Panc1 (cell line): ENCODE measurements around the gene SRRT.

Source experiments
- POLR2AphosphoS5 ChIP-seq: IDR thresholded peaks from 2 replicates; pipeline ENCODE4 v1.6.1; 2012; ENCODE audit warnings: mild to moderate bottlenecking, low read depth, low read length, moderate library complexity
- SIN3A ChIP-seq: IDR thresholded peaks from 2 replicates; pipeline ENCODE4 v1.6.1; 2012; ENCODE audit warnings: low read depth, mild to moderate bottlenecking, low read length, moderate library complexity, borderline replicate concordance; ENCODE audit not compliant: insufficient read depth
- TF ChIP-seq, protein P1 (sequence below): fragments of 450-650 bp; IDR thresholded peaks from 2 replicates; pipeline ENCODE4 v1.5.1; 2017; ENCODE audit warnings: mild to moderate bottlenecking

DNA sequence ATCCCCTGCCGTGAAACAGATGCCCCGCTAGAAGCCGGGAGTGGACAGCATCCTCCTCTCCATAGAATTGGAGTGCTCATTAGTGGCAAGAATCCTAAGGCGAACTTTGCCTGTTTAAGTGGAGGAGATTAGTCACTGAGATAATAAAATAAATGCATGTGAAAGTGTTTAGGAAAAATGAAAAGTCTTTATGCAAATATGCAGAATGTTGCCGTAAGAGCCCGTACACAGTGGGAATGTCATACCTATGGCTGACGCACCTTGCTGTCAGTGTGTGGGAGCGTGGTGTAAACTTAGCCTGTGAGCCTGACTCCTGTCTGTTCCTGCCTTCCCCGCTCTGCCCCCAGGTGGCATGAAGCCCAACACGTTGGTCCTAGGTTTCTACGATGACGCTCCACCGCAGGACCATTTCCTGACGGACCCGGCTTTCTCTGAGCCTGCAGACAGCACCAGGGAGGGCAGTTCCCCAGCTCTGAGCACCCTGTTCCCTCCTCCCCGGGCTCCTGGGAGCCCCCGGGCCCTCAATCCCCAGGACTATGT is 9.5 kb upstream of the SRRT start:
- TF ChIP-seq, protein P1, sequence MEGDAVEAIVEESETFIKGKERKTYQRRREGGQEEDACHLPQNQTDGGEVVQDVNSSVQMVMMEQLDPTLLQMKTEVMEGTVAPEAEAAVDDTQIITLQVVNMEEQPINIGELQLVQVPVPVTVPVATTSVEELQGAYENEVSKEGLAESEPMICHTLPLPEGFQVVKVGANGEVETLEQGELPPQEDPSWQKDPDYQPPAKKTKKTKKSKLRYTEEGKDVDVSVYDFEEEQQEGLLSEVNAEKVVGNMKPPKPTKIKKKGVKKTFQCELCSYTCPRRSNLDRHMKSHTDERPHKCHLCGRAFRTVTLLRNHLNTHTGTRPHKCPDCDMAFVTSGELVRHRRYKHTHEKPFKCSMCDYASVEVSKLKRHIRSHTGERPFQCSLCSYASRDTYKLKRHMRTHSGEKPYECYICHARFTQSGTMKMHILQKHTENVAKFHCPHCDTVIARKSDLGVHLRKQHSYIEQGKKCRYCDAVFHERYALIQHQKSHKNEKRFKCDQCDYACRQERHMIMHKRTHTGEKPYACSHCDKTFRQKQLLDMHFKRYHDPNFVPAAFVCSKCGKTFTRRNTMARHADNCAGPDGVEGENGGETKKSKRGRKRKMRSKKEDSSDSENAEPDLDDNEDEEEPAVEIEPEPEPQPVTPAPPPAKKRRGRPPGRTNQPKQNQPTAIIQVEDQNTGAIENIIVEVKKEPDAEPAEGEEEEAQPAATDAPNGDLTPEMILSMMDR: no peak
- TF ChIP-seq POLR2AphosphoS5 (no peak), SIN3A (no peak)
